WTC11 (cell line): ENCODE results near the gene WDR1. TPM values are rescaled to one million over a fixed set of nuclear protein-coding genes. Genes with fewer than 3 reads are reported as not detected.

Source experiments
- ATAC-seq: fragments of 200-7000 bp; cut with Tn5 transposase; 2 replicates; pipeline ENCODE4 v1.10.0; 2021; ENCODE audit warnings: mild to moderate bottlenecking, moderate library complexity
- CTCF ChIA-PET: fragments of 300-600 bp; sonication (Branson Sonifier 250); formaldehyde crosslinking; loops from one replicate; lab custom pipeline; 2021; ENCODE audit warnings: antibody characterized with exemption; lab: Charles Lee
- POLR2A ChIA-PET: fragments of 350-600 bp; sonication (Branson Sonifier 250); formaldehyde crosslinking; loops from one replicate; lab custom pipeline; 2021; ENCODE audit warnings: antibody characterized with exemption; lab: Charles Lee
- DNase-seq: peaks from one replicate; pipeline ENCODE4 v3.0.0; 2021; ENCODE audit warnings: low spot score
- H3K27ac Mint-ChIP-seq: 2 replicates; pipeline ENCODE4 v1.8.0; 2021; ENCODE audit warnings: mixed read lengths
- H3K27me3 Mint-ChIP-seq: 2 replicates; pipeline ENCODE4 v1.8.0; 2021; ENCODE audit warnings: low read depth, mild to moderate bottlenecking, moderate library complexity, mixed read lengths
- H3K36me3 Mint-ChIP-seq: 2 replicates; pipeline ENCODE4 v1.8.0; 2021; ENCODE audit warnings: mixed read lengths
- H3K4me1 Mint-ChIP-seq: 2 replicates; pipeline ENCODE4 v1.8.0; 2022; ENCODE audit warnings: mixed read lengths
- H3K4me3 Mint-ChIP-seq: 2 replicates; pipeline ENCODE4 v1.8.0; 2021; ENCODE audit warnings: mild to moderate bottlenecking, moderate library complexity, mixed read lengths
- H3K9me3 Mint-ChIP-seq: 2 replicates; pipeline ENCODE4 v1.8.0; 2021; ENCODE audit warnings: mixed read lengths
- EMX1 ChIP-seq: fragments of 250-450 bp; sonication (Bioruptor Pico); IDR thresholded peaks from 2 replicates; pipeline ENCODE4 v1.8.0; 2021; ENCODE audit warnings: mild to moderate bottlenecking
- IRF2 ChIP-seq: sonication (generic); formaldehyde crosslinking; IDR thresholded peaks from 2 replicates; pipeline ENCODE4 v1.8.0; 2022; ENCODE audit warnings: low read depth, missing genetic modification reagents, borderline replicate concordance
- NR1H2 ChIP-seq: sonication (generic); formaldehyde crosslinking; IDR thresholded peaks from 2 replicates; pipeline ENCODE4 v1.9.0; 2021; ENCODE audit warnings: mild to moderate bottlenecking, moderate library complexity, missing genetic modification reagents
- OVOL2 ChIP-seq: fragments of 250-450 bp; sonication (Bioruptor Pico); IDR thresholded peaks from 2 replicates; pipeline ENCODE4 v1.9.0; 2021; ENCODE audit warnings: mild to moderate bottlenecking, borderline replicate concordance
- SMAD3 ChIP-seq: sonication (generic); formaldehyde crosslinking; IDR thresholded peaks from 2 replicates; pipeline ENCODE4 v1.8.0; 2022; ENCODE audit warnings: missing genetic modification reagents, mild to moderate bottlenecking, borderline replicate concordance
- SMAD4 ChIP-seq: sonication (generic); formaldehyde crosslinking; IDR thresholded peaks from 2 replicates; pipeline ENCODE4 v1.8.0; 2022; ENCODE audit warnings: mild to moderate bottlenecking, missing genetic modification reagents
- SOX15 ChIP-seq: fragments of 250-450 bp; sonication (Bioruptor Pico); IDR thresholded peaks from 2 replicates; pipeline ENCODE4 v1.9.0; 2021; ENCODE audit warnings: mild to moderate bottlenecking
- TEAD1 ChIP-seq: sonication (generic); formaldehyde crosslinking; IDR thresholded peaks from 2 replicates; pipeline ENCODE4 v1.8.0; 2022; ENCODE audit warnings: mild to moderate bottlenecking, missing genetic modification reagents
- TEAD4 ChIP-seq: sonication (generic); formaldehyde crosslinking; IDR thresholded peaks from 2 replicates; pipeline ENCODE4 v1.8.0; 2022; ENCODE audit warnings: mild to moderate bottlenecking, missing genetic modification reagents
- ZBTB21 ChIP-seq: sonication (generic); formaldehyde crosslinking; IDR thresholded peaks from 2 replicates; pipeline ENCODE4 v1.8.1; 2023; ENCODE audit warnings: mild to moderate bottlenecking, missing genetic modification reagents, borderline replicate concordance
- ZNF121 ChIP-seq: sonication (generic); formaldehyde crosslinking; IDR thresholded peaks from 2 replicates; pipeline ENCODE4 v1.8.0; 2023; ENCODE audit warnings: missing genetic modification reagents
- ZNF138 ChIP-seq: sonication (generic); formaldehyde crosslinking; conservative IDR thresholded peaks from 2 replicates; pipeline ENCODE4 v1.8.1; 2022; ENCODE audit warnings: mild to moderate bottlenecking, moderate library complexity, missing genetic modification reagents
- ZNF232 ChIP-seq: sonication (generic); formaldehyde crosslinking; IDR thresholded peaks from 2 replicates; pipeline ENCODE4 v1.8.0; 2022; ENCODE audit warnings: mild to moderate bottlenecking, missing genetic modification reagents
- ZNF671 ChIP-seq: fragments of 250-450 bp; sonication (Bioruptor Pico); IDR thresholded peaks from 2 replicates; pipeline ENCODE4 v1.8.0; 2021; ENCODE audit warnings: mild to moderate bottlenecking
- total RNA-seq: library from RNA; stranded (reverse); gene quantifications from 3 replicates; pipeline ENCODE4 v1.2.3, GENCODE V29; 2021
- TF ChIP-seq, protein P1 (sequence below): sonication (generic); formaldehyde crosslinking; IDR thresholded peaks from 2 replicates; pipeline ENCODE4 v1.8.1; 2022; ENCODE audit warnings: missing genetic modification reagents, borderline replicate concordance
- TF ChIP-seq, protein P2 (sequence below): sonication (generic); formaldehyde crosslinking; conservative IDR thresholded peaks from 2 replicates; pipeline ENCODE4 v1.8.1; 2022; ENCODE audit warnings: mild to moderate bottlenecking, missing genetic modification reagents
- TF ChIP-seq, protein P3 (sequence below): sonication (generic); formaldehyde crosslinking; IDR thresholded peaks from 2 replicates; pipeline ENCODE4 v1.8.1; 2023; ENCODE audit warnings: mild to moderate bottlenecking, missing genetic modification reagents
- TF ChIP-seq, protein P4 (sequence below): sonication (generic); formaldehyde crosslinking; IDR thresholded peaks from 2 replicates; pipeline ENCODE4 v1.8.0; 2022; ENCODE audit warnings: mild to moderate bottlenecking, missing genetic modification reagents
- TF ChIP-seq, protein P5 (sequence below): sonication (generic); formaldehyde crosslinking; IDR thresholded peaks from 2 replicates; pipeline ENCODE4 v1.8.0; 2022; ENCODE audit warnings: mild to moderate bottlenecking, missing genetic modification reagents
- TF ChIP-seq, protein P6 (sequence below): sonication (generic); formaldehyde crosslinking; IDR thresholded peaks from 2 replicates; pipeline ENCODE4 v1.8.0; 2022; ENCODE audit warnings: mild to moderate bottlenecking, missing genetic modification reagents
- TF ChIP-seq, protein P7 (sequence below): fragments of 250-450 bp; sonication (Bioruptor Pico); IDR thresholded peaks from 2 replicates; pipeline ENCODE4 v1.8.0; 2021; ENCODE audit warnings: mild to moderate bottlenecking
- TF ChIP-seq, protein P8 (sequence below): fragments of 250-450 bp; sonication (Bioruptor Pico); conservative IDR thresholded peaks from 2 replicates; pipeline ENCODE4 v1.9.0; 2021; ENCODE audit warnings: mild to moderate bottlenecking

Gene WDR1
- total RNA-seq, 1 experiment from 2014 or later: 288 TPM

DNA sequence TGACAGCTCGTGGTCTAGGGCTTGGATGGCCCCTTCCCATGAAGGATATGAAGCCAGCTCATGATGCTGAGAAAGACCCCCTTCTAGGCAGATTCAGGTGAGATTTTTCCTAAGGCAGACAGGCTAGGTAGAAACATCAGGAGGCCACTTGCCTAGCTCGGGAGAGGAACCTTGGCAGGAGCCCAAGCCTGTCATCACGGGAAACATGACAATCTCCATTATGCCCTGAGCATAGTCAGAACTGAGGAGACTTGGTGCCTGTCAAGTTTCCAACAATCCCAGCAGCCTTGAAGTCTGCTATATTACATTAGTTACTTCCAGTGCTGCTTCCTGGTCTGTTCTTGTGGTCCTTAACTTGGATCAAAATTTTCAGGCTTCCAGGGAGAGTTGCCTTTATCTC lies 18.7 kb upstream of the WDR1 start:
- H3K27me3 Mint-ChIP-seq: peaks cover 4% of the 10 kb centered on the region; the same call in 1 of the 2 replicates
- DNase-seq: no peak
- no peak overlapping the region for H3K4me3 Mint-ChIP-seq
- ChIA-PET CTCF (no interaction called here), POLR2A (interaction anchor here (1.3 kb wide), 1 partner anchor 19 kb away, joined by 3 read pairs; the partner anchor contains the start of gene WDR1)
- no peaks in the 10 kb centered on the region for H3K36me3 Mint-ChIP-seq
- no peak overlapping the region for H3K27ac Mint-ChIP-seq
- TF ChIP-seq TEAD1 (no peak), ZNF138 (CRISPR knock-in tag) (no peak), NR1H2 (CRISPR knock-in tag) (no peak), SOX15 (CRISPR knock-in tag) (no peak), EMX1 (CRISPR knock-in tag) (no peak), SMAD3 (CRISPR knock-in tag) (no peak), OVOL2 (no peak), ZNF671 (CRISPR knock-in tag) (no peak), ZBTB21 (no peak), IRF2 (CRISPR knock-in tag) (no peak)
- ATAC-seq: no peak
- H3K4me1 Mint-ChIP-seq: no peaks in the 10 kb centered on the region
- H3K9me3 Mint-ChIP-seq: peaks cover 26% of the 10 kb centered on the region

DNA sequence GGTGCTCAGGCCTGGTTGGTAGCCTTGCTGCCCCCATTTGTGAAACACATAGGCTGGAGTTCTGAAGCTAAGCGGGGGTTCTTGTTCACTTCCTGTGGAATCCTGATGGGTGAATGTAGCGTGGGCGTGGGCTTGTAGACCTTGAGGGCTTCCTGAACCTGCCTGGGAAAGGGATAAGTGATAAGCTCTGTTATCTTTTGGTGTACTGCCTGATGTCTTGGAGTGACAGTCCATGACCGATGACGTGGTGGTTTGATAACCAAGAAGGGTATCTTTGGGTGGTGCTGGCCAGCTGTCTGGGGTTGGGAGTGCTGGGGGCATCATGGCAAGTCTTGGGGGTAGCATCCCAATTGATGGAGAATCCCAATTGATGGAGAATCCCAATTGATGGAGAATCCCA lies 17.5 kb upstream of the WDR1 start:
- no peak overlapping the region for H3K27ac Mint-ChIP-seq
- no peak overlapping the region for H3K4me3 Mint-ChIP-seq
- no peaks in the 10 kb centered on the region for H3K36me3 Mint-ChIP-seq
- TF ChIP-seq, protein P1, sequence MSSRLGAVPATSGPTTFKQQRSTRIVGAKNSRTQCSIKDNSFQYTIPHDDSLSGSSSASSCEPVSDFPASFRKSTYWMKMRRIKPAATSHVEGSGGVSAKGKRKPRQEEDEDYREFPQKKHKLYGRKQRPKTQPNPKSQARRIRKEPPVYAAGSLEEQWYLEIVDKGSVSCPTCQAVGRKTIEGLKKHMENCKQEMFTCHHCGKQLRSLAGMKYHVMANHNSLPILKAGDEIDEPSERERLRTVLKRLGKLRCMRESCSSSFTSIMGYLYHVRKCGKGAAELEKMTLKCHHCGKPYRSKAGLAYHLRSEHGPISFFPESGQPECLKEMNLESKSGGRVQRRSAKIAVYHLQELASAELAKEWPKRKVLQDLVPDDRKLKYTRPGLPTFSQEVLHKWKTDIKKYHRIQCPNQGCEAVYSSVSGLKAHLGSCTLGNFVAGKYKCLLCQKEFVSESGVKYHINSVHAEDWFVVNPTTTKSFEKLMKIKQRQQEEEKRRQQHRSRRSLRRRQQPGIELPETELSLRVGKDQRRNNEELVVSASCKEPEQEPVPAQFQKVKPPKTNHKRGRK (CRISPR knock-in tag): no peak
- no peak for TF ChIP-seq TEAD4 (CRISPR knock-in tag)
- no peak for TF ChIP-seq SMAD4 (CRISPR knock-in tag)
- TF ChIP-seq, protein P2, sequence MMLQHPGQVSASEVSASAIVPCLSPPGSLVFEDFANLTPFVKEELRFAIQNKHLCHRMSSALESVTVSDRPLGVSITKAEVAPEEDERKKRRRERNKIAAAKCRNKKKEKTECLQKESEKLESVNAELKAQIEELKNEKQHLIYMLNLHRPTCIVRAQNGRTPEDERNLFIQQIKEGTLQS (CRISPR knock-in tag): no peak
- no peak for TF ChIP-seq SMAD3 (CRISPR knock-in tag)
- TF ChIP-seq ZNF138 (CRISPR knock-in tag): no peak
- TF ChIP-seq, protein P3, sequence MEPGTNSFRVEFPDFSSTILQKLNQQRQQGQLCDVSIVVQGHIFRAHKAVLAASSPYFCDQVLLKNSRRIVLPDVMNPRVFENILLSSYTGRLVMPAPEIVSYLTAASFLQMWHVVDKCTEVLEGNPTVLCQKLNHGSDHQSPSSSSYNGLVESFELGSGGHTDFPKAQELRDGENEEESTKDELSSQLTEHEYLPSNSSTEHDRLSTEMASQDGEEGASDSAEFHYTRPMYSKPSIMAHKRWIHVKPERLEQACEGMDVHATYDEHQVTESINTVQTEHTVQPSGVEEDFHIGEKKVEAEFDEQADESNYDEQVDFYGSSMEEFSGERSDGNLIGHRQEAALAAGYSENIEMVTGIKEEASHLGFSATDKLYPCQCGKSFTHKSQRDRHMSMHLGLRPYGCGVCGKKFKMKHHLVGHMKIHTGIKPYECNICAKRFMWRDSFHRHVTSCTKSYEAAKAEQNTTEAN: no peak
- TF ChIP-seq, protein P4, sequence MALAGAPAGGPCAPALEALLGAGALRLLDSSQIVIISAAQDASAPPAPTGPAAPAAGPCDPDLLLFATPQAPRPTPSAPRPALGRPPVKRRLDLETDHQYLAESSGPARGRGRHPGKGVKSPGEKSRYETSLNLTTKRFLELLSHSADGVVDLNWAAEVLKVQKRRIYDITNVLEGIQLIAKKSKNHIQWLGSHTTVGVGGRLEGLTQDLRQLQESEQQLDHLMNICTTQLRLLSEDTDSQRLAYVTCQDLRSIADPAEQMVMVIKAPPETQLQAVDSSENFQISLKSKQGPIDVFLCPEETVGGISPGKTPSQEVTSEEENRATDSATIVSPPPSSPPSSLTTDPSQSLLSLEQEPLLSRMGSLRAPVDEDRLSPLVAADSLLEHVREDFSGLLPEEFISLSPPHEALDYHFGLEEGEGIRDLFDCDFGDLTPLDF (CRISPR knock-in tag): no peak
- TF ChIP-seq, protein P5, sequence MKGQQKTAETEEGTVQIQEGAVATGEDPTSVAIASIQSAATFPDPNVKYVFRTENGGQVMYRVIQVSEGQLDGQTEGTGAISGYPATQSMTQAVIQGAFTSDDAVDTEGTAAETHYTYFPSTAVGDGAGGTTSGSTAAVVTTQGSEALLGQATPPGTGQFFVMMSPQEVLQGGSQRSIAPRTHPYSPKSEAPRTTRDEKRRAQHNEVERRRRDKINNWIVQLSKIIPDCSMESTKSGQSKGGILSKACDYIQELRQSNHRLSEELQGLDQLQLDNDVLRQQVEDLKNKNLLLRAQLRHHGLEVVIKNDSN: no peak
- TF ChIP-seq, protein P6, sequence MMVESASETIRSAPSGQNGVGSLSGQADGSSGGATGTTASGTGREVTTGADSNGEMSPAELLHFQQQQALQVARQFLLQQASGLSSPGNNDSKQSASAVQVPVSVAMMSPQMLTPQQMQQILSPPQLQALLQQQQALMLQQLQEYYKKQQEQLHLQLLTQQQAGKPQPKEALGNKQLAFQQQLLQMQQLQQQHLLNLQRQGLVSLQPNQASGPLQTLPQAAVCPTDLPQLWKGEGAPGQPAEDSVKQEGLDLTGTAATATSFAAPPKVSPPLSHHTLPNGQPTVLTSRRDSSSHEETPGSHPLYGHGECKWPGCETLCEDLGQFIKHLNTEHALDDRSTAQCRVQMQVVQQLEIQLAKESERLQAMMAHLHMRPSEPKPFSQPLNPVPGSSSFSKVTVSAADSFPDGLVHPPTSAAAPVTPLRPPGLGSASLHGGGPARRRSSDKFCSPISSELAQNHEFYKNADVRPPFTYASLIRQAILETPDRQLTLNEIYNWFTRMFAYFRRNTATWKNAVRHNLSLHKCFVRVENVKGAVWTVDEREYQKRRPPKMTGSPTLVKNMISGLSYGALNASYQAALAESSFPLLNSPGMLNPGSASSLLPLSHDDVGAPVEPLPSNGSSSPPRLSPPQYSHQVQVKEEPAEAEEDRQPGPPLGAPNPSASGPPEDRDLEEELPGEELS (CRISPR knock-in tag): no peak
- TF ChIP-seq, protein P7, sequence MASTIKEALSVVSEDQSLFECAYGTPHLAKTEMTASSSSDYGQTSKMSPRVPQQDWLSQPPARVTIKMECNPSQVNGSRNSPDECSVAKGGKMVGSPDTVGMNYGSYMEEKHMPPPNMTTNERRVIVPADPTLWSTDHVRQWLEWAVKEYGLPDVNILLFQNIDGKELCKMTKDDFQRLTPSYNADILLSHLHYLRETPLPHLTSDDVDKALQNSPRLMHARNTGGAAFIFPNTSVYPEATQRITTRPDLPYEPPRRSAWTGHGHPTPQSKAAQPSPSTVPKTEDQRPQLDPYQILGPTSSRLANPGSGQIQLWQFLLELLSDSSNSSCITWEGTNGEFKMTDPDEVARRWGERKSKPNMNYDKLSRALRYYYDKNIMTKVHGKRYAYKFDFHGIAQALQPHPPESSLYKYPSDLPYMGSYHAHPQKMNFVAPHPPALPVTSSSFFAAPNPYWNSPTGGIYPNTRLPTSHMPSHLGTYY: no peak
- TF ChIP-seq IRF2 (CRISPR knock-in tag): no peak
- TF ChIP-seq, protein P8, sequence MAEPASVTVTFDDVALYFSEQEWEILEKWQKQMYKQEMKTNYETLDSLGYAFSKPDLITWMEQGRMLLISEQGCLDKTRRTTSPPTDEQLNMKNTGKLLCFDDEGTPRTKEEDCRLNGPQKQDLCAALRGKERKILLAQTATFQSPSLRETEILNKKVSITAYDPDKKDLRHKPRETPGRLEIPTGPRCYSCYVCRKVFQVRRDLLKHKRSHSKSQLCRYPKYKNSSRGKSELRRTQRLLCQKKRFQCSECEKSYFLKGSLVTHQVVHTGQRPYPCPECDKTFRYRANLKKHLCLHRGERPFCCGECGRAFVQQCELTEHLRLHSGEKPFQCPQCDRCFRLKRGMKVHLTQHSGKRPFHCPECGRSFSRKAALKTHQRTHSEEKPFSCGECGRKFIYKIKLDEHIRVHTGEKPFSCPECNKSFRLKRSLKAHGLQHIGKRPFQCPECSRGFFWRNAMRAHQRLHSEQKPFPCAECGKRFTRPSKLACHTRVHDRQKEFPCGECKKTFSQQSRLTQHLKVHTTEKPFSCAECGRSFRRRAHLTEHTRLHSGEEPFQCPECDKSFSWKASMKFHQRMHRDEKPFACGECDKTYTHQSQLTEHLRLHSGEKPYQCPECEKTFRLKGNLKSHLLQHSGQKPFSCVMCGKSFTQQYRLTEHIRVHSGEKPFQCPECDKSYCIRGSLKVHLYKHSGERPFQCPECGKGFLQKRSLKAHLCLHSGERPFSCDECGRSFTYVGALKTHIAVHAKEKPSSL (CRISPR knock-in tag): no peak
- no peak for TF ChIP-seq ZNF121
- no peak for TF ChIP-seq ZNF232
- H3K9me3 Mint-ChIP-seq: peaks cover 26% of the 10 kb centered on the region
- CTCF ChIA-PET: no interaction called here
- DNase-seq (no peak), ATAC-seq (no peak)
- POLR2A ChIA-PET: no interaction called here
- H3K4me1 Mint-ChIP-seq: no peaks in the 10 kb centered on the region
- H3K27me3 Mint-ChIP-seq: peaks cover 4% of the 10 kb centered on the region; the same call in 1 of the 2 replicates
